H1 (cell line): Measurements from ENCODE around the gene ATP9B.

ENCODE experiments used
- CTCF ChIP-seq, 3 experiments: IDR thresholded peaks; 1 replicate in 2 of 3; 2 replicates in 1 of 3; pipeline versions ENCODE4 v1.5.1 to v1.6.1; 2011; ENCODE audit warnings: low read length in 3 of 3, mild to moderate bottlenecking in 3 of 3, inconsistent platforms in 2 of 3, low read depth in 1 of 3, moderate library complexity in 1 of 3; ENCODE audit not compliant: insufficient read depth in 1 of 3; ENCODE audit errors: control extremely low read depth in 1 of 3
- POLR2A ChIP-seq, 2 experiments: IDR thresholded peaks; 1 replicate in 1 of 2; 2 replicates in 1 of 2; pipeline ENCODE4 v1.6.1; 2011; ENCODE audit warnings: low read depth in 2 of 2, low read length in 2 of 2, mild to moderate bottlenecking in 2 of 2; ENCODE audit errors: control extremely low read depth in 1 of 2
- RNF2 ChIP-seq: fragments of 200-900, 300-1000 bp; sonication (generic); IDR thresholded peaks from 2 replicates; pipeline ENCODE4 v1.7.1; 2016; ENCODE audit warnings: borderline replicate concordance, low read depth, mild to moderate bottlenecking, antibody characterized with exemption, low read length; ENCODE audit not compliant: poor library complexity, severe bottlenecking; ENCODE audit errors: missing control alignments
- TBP ChIP-seq: IDR thresholded peaks from 2 replicates; pipeline ENCODE4 v1.6.1; 2011; ENCODE audit warnings: low read depth, low read length, improper control_type of control experiment

GRCh38 chr18:79402209-79402576 is 333.0 kb downstream of the ATP9B start:
- TF ChIP-seq POLR2A (IDR thresholded peaks at IDR 0.05; ENCODE audit: control extremely low read depth in 1 of 2, low read depth in 2 of 2, low read length in 2 of 2) (no peak), RNF2 (no peak), CTCF (IDR thresholded peaks at IDR 0.05; ENCODE audit: control extremely low read depth in 1 of 3, insufficient read depth in 1 of 3, low read depth in 1 of 3, low read length in 3 of 3) (no peak), TBP (no peak)
